ENCODE results near the gene CCDC71L.

The CCDC71L gene

DNA sequence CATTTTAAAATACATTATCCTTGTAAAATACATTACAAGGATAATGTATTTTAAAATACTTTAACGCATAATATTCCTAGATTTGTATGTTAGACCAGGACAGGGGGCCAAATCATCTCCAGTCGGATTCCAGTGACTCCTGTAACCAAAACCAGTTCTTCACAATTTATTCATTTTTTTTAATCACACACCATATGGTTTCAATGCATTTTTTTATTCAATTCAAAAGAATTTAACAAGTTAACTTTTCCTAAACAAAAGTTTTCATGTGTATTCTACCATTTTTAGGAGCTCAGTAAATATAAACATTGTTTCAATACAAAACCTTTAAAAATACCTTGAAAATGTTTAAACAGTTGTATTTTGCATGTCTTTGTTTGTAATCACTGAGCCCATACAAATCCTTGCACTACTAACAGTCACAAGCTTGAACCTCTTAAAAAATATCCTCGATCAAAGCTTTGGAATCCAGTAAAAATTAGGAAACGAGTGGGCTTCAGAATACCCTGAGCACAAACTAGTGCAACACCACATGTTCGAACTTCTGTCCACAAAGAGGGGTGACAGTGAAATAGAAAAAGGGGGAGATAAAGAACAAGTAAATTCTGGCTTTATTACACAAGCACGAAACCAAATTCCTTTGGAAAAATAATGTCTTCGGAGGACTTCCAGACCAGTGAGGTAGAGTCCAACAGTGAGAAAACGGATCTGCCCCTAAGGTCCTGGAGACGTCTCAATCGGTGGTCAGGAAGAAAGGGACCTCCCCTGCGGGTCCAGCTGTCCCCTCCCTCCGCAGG, 1.6 kb downstream of the CCDC71L start:
- no peak for DNase-seq (ENCODE audit: low read depth in 2 of 2)

- DNase-seq (ENCODE audit: low read depth in 2 of 2) = no peak
Observed at GRCh38 chr7:106658316-106659165, 2.4 kb downstream of the CCDC71L start.

- no peak for DNase-seq (ENCODE audit: low read depth in 2 of 2)
Observed at GRCh38 chr7:106657085-106657991, 3.6 kb downstream of the CCDC71L start.

DNA sequence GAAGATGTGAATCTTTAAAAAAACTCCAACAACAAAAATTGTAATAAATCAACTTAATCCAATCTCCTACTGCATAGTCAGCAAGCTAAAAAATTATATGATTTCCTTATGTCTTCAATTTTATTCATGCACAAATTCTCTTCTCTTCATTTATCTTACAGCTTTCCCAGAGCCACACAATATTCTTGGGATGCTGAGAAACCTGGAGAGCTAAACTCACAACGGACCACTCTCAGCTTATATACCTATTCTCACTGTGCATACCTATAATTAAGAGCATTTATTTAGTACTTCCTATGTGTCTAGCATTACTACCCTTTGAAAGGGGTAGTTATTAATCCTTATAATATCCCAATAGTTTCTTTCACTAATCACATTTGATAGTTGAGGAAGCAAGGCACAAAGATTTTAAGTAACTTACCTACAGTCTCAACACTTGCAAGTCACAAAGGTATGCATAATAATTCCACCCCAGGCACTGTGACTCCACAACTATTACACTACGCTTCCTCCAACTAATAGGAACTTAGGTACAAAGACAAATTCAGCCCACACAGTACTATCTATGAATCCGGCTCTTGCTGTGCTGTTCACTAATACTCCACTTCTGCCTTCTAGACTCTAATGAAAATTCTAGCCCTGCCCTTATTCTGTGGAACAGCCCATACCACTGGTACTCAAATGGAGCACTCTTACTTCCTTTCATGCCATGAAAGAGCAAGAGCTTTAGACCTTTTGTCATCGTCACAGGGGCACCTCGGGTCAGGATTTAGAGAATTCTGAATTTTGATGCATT, 5.1 kb downstream of the CCDC71L start:
- no peak for DNase-seq (ENCODE audit: low read depth in 2 of 2)

DNA sequence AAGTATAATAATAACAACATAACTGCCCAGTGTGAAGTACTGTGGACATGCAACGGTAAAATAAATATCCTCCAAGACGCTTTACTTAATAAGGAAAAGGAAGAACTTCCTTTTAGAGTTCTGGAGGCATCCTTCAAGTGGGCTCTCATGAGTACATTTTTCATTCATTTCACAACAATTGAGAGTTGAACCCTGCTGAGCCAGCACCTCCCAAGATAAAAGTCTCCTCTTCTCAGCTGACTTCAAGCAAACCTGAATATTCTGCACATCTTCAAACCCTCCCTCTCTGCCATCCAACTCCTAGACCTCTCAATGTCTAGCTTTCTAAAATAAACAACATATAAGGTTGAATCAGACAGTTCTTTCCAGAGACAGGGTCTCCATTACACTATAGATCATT, 7.5 kb downstream of the CCDC71L start:
- DNase-seq (ENCODE audit: low read depth in 2 of 2) = no peak

GRCh38 chr7:106652909-106653308, 8.0 kb downstream of the CCDC71L start:
- DNase-seq (ENCODE audit: low read depth in 2 of 2) = no peak

DNA sequence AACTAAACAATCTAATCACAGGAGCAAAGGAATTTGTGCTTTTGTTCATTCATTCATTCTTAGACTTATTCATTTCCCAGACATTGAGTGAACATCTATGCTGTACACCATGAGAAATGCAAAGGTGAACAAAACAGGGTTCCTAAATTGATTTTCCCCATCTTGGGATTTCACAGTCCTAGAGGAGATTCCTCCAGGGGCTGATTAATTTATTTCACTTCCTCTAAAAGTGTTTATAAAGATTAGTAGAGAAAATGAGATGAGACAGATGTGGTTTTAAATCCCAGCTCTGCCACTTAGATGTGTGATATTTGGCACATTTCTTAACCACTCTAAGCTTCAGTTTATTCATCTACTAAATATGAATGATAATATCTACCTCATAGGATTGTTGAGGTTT, 8.9 kb downstream of the CCDC71L start:
- no peak for DNase-seq (ENCODE audit: low read depth in 2 of 2)

GRCh38 chr7:106646256-106646655, 14.7 kb downstream of the CCDC71L start:
- DNase-seq (ENCODE audit: low read depth in 2 of 2) = no peak

- DNase-seq (ENCODE audit: low read depth in 2 of 2) = no peak
Observed at GRCh38 chr7:106644999-106645398, 16.0 kb downstream of the CCDC71L start.

DNA sequence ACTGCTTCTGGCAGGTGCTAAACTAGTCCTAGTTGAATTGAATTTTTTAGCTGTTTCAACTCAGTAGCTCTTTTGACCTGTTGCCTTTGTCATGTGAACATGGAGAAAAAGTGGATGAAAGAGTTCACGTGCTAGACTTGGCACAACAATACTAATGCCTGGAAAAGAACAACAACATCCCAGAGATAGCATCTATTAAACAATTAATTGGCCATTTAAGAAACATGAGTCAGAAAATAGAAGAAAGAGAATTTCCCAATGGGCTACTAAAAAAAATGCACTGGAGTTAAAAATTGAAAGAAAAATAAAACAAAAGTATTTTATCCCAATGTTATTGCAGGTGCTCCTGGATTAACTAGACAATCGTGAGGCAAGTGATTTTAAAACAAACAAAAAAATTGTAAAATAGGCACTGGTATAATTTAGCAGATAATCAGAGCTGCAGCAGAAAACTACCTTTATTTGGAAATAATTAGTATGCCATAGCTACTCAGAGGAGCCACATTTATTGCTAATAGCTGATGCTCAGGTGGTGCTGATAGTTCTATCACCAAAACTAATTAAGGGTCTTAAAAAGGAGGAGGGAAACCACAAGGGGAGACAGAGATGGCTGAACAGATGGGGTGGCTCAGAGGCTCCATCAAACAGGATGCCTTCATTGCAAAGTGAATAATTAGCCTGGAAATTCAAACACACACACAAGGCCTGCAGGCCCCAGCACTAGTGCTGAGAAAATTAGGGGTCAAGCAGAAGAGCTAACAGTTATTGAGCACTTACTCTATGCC, 17.6 kb downstream of the CCDC71L start:
- DNase-seq (ENCODE audit: low read depth in 2 of 2) = no peak

- DNase-seq (ENCODE audit: low read depth in 2 of 2) = no peak
Observed at GRCh38 chr7:106641416-106641815, 19.5 kb downstream of the CCDC71L start.

- DNase-seq (ENCODE audit: low read depth in 2 of 2) = no peak
Observed at GRCh38 chr7:106640368-106641141, 20.4 kb downstream of the CCDC71L start.

GRCh38 chr7:106639476-106640334, 21.3 kb downstream of the CCDC71L start:
- DNase-seq (ENCODE audit: low read depth in 2 of 2) = no peak

GRCh38 chr7:106635411-106635810, 25.5 kb downstream of the CCDC71L start:
- no peak for DNase-seq (ENCODE audit: low read depth in 2 of 2)

- no peak for DNase-seq (ENCODE audit: low read depth in 2 of 2)
Observed at GRCh38 chr7:106634958-106635357, 26.0 kb downstream of the CCDC71L start.

DNA sequence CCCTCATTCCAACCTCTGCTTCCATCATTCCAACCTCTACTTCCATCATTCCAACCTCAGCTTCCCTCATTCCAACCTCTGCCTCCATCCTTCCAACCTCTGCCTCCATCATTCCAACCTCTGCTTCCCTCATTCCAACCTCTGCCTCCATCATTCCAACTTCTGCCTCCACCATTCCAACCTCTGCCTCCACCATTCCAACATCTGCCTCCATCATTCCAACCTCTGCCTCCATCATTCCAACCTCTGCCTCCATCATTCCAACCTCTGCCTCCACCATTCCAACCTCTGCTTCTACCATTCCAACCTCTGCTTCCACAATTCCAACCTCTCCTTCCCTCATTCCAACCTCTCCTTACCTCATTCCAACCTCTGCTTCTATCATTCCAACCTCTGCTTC, 30.3 kb downstream of the CCDC71L start:
- DNase-seq (ENCODE audit: low read depth in 2 of 2) = no peak

- no peak for DNase-seq (ENCODE audit: low read depth in 2 of 2)
Observed at GRCh38 chr7:106629516-106629915, 31.4 kb downstream of the CCDC71L start.

DNA sequence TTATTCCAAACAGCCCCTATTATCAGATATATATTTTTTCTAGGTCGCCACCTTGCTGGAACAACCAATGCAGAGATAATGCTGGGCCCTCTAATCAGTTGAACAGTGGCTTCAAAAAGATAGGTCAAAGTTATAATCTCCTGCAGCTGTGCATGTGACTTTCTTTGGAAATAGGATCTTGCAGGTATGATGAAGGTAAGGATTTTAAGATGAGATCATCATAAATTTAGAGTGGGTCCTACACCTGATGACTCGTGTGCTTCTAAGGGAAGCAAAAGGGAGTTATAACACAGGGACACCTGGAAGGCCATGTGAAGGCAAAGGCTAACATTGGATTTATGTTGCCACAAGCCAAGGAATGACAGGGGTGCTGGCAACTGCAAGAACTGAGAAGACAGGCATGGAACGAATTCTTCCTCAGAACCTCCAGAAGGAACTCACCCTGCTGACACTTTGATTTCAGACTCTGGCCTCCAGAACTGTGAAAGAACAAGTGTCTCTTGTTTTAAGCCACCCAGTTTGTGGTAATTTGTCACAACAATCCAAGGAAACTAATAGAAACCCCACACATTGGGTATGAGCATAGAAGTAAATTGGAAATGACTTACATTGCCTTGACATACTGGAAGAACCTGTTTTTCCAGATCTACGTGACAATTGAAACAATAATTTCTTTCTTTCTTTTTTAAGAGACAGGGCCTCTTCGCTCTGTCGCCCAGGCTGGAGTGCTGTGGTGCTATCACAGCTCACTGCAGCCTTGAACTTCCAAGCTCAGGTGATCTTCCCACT, 34.4 kb downstream of the CCDC71L start:
- DNase-seq (ENCODE audit: low read depth in 2 of 2) = no peak

Measured in stimulated activated CD8-positive, alpha-beta memory T cell treated with anti-CD3 and anti-CD28 coated beads, Interleukin-15, amount 100 ng/mL, for 4 hours (primary cell).